NK-92 (cell line): ENCODE results near the gene ZMYM2.

Source experiments
- DNase-seq: peaks from one replicate; lab custom pipeline; 2025; ENCODE audit not compliant: unreplicated experiment; lab: John Stamatoyannopoulos, UW

Gene ZMYM2

DNA sequence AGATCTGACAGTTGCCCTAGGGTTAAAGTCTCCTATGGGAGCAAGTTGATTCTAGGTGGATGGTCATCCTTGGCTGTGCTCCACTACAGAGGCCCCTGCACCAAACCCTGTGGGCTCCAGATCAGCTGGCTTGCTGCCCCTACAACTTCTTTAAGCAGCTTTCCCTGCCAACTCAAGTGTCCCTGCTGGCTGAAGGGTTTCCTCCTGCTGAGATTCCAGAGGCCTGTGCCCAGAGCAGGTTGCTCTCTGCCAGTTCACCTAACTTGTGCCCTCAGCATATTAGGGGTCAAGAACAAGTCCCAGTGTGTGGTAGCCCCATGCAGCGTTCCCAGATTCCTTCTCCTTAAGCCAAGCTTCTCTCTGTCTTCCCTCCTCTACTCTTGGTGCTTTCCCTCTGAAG is 85.6 kb downstream of the ZMYM2 start:
- DNase-seq = no peak

DNA sequence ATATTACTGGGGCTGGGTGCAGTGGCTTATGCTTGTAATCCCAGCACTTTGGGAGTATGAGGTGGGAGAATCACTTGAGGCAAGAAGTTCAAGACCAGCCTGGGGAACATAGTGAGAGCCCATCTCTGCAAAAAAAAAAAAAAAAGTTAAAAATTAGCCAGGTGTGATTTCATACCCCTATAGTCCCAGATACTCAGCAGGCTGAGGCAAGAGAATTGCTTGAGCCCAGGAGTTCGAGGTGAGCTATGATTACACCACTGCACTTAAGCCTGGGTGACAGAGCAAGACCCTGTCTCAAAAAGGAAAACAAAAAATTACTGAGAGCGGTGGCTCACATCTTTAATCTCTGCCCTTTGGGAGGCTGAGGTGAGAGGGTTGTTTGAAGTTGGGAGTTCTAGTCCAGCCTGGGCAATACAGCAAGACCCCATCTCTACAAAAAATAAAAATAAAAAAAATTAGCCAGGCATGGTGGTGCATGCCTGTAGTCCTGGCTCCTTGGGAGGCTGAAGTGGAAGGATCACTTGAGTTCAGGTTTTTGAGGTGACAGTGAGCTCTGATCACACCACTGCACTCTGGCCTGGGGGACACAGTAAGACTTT is 87.5 kb downstream of the ZMYM2 start:
- no peak for DNase-seq

DNA sequence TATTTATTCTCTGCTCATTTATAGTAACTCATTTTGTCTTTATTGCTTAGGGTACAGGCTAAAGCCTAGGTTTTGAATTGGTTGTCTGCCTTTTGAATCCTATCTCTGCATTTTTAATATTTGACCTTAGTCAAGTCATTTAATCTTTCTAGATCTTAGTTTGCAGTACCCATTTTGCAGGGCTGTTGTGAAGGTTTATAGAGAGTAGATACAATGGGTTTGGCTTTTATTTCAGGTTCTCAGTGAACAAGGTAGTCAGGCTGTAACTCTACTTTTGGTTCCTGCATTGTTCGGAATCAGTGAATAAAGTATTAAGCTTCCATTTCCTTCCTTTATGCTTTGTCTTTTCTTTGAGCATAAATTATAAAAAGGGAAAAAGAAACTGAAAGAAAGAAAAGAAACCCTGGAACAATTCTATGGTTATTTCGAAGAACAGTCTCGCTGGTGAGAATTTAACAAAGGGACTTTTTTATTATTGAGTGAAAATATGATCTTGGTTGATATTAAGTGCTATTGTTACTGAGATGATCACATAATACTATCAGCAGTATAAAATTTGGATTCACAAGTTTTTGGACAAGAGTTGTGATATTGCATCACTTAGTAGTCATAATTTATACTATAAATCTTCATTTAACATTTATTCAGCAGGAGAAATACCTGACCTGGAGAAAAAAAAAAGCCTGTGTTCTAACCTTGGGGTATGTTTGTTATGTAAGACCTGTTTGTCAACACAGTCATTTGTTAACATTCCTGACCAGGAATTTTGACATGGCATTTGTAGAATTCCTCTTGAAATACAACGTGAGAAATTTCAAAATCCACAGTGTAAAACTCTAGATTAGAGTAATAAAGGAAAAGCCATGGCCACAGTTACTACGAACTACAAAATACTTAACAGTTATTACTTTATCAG is 91.3 kb downstream of the ZMYM2 start:
- DNase-seq = no peak

DNA sequence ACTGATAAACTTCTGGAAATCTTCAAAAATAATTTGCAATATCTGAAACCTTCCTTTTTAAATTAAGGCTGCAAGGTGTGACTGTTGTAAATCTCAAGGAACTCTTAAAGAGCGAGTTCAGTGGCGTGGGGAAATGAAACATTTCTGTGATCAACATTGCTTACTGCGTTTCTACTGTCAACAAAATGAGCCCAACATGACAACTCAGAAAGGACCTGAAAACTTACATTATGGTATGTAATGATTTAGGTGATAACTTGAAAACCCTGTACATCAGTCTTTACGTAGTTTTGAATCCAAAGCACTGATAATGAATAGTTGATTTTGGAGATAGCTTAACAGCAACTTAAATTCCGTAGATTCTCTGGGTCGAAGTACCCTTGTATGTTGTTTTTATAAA is 92.8 kb downstream of the ZMYM2 start:
- DNase-seq = no peak

GRCh38 chr13:20053016-20053415 is 94.5 kb downstream of the ZMYM2 start:
- DNase-seq = no peak

DNA sequence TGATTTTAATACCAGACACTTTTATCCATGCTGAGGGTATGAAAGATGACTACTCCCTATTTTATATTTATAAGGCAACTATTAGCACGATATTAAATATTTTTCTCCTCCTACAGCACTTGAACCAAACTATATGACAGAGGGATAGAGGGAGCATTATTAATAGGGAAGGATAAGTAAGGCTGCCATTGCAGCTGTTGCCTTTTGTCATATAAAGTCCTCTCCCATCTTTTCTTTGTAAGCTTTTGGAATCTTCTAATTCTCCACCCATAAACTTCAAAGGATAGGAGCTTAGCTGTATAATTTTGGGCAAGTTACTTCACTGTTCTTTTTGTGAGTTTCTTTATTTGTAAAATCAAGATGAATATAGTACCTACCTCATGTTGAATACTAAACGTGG is 95.4 kb downstream of the ZMYM2 start:
- DNase-seq = no peak

DNA sequence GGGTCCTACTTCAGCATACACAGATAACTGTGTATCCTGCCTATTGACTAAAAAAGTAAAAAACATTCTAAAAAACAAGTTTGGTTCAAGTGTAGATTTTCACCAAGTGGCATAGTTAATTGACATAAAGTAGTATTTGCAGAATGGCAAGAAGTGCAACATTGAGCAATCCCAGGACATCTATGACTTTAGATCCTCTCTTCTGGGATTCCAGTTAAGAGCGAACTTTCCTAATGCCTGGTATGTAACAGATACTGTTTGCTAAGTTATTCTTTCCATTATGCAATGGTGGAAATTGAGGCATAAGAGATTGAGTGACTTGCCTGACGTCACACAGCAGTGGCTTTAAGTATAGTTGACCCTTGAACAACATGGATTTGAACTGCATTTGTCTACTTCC is 96.1 kb downstream of the ZMYM2 start:
- DNase-seq = no peak

DNA sequence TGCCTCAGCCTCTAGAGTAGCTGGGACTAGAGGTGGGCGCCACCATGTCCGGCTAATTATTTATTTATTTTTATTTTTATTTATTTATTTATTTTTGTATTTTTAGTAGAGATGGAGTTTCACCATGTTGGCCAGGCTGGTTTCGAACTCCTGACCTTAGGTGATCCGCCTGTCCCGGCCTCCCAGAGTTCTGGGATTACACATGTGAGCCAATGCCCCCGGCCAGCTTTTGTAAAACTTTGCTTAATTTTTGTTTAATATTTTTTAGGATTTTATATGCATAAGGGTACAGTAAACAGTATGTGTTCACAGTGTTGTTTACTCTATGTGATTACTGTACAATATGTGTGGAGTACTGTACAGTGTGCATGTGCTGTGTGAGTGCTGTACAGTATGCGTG is 98.7 kb downstream of the ZMYM2 start:
- no peak for DNase-seq

DNA sequence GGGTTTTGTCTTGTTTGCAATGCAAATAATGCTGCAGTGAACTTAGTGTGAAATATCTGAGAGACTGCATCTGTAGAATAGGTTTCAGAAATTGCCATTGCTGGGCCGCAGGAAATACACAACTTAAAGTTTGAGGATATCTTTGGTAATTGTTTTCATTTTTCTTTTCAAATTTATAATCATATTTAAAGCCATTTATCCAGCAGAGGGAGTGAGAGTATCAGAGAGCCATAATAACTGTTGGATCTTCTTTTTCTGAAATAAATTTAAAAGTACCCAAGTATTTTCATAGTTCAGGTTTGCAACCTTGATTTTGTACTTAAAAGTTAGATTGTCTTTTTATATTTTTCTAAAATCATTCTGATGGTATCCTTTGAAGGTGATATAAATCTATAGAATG is 99.4 kb downstream of the ZMYM2 start:
- DNase-seq = no peak

GRCh38 chr13:20058476-20058875 is 99.9 kb downstream of the ZMYM2 start:
- no peak for DNase-seq

- DNase-seq = no peak
Measured at GRCh38 chr13:20064128-20064527, 105.6 kb downstream of the ZMYM2 start.

DNA sequence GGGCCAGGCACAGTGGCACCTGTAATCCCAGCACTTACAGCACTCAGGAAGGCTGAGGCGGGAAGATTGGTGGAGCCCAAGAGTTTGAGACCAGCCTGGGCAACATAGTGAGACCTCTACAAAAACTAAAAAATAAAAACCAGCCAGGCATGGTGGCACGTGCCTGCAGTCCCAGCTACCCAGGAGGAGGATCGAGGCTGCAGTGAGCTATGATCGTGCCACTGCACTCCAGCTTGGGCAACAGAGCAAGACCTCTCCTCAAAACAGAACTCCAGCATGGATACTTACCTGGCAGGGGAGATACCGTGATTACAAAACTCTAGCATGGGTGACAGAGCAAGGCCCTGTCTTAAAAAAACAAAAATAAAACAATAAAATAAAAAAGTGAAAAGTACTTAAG is 107.0 kb downstream of the ZMYM2 start:
- no peak for DNase-seq

DNA sequence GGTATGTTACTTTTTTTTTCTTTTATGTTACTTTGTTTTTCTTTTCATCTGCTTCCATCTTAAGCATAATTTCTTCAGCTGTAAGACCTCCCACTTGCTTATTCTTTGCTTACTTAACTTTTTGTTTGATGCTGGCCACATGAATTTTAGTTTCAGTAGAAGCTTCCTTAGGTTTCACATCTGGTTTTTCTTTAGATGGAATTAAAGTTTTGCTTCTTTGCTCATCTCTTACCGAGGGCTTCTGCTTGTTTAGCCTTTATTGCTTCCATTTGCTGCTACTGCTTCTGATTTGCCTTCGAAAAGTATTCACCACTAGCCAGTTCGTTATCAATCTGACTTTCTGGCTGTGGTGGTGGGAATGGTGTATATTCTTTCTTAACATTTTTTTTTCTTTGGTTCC is 111.4 kb downstream of the ZMYM2 start:
- no peak for DNase-seq

DNA sequence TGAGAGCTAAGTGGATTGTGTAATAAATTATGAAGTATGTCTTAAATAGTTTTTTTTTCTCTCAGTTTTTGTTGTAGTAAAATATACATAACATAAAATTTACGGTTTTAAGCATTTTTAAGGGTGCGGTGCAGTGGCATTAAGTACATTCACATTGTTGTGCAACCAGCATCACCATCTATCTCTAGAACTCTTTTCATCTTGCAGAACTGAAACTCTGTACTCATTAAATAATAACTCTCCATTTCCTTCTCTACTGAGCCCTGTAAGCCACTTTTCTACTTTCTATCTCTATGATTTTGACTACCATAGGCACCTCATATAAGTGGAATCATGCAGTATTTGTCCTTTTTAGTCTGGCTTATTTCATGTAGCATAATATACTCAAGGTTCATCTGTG is 115.2 kb downstream of the ZMYM2 start:
- no peak for DNase-seq

DNA sequence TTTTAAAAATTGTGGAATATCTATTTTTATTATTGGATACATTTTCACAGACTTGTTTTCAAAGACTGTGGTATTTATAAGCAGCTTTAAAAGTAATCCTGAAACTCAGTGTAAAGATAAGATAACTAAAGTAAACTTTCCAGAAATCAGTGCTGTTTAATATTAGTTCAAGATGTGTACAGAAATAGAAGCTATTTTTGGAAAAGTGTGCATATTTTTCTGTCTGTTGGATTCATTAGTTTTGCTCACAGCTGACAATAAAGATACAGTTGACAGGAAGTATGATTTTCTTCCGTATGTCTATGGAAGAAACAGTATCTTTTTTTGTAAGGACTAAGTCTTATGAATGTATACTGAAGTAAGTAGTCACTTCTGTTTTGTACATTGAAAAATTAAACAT is 116.4 kb downstream of the ZMYM2 start:
- DNase-seq = no peak

DNA sequence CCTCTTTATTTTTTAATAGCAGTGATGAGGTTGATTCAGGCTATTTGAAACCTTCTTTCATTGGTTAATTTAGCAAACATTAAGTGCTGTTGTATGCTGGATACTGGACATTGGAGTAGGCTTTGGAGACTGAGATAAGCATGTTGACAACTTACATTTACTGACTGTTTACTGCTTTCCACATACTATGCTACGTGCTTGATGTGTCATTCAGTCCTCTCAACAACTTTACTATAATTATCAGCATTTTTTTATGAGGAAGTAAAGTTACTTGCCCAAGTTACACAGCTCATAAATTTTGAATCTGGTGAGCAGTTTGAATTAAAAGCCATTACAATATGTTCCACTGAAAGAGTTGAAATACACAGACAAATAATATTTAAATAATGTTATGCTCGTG is 118.6 kb downstream of the ZMYM2 start:
- no peak for DNase-seq

- no peak for DNase-seq
Measured at GRCh38 chr13:20080377-20081164, 122.0 kb downstream of the ZMYM2 start.

DNA sequence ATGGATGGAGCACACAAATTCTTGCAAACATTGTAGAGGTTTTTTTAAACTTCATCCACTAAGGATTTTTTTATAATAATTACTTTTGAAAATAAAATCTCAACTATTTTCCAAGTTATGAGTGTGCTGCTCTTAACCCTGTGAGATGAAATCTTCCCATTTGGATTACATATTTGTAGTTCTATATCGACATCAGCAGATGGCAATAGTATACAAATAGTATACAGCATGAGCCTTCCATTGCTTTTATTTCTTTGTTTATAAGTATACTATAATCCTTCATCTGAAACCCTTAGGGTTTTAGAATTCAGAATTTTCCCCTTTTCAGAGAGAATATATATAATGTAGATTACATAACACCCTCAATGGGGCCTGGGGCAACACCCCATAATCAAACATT is 131.8 kb downstream of the ZMYM2 start:
- DNase-seq = no peak

DNA sequence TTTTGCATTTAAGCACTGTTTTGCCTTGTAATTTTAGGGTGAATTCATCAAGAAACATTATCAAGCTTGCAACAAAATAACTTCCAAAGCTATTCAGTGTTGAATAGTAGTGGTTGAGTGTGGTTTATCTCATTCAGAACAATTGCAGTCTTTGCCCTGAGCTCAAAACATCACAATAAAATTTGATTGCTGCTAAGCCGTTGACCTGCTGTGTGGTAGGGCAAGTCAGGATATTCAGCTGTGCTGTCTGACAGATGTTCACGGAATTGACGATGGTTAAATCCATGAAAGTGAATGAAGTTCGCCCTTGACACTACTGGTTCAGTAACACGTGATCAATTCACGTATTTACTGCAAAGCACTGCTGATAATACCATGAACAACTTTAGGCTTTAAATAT is 135.4 kb downstream of the ZMYM2 start:
- no peak for DNase-seq

DNA sequence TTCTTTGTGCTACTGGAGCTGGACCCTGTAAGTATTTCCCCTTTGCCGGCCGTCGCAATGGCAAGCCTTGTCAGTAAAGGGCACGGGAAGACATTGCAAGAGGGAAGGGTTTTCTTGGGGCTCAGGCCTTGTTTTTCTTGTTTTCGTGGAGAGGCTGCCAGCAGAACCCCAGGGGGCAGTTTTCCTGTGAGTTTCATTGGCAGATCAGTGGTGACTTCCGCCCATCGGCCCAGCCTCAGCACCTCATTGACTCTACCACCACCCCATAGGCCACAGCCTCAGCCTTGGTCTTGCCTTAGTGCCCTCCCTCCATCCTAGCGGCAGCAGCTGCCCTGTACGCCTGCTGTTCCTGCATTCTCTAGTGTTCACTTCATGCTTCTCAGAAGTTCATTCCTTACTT is 140.8 kb downstream of the ZMYM2 start:
- no peak for DNase-seq

DNA sequence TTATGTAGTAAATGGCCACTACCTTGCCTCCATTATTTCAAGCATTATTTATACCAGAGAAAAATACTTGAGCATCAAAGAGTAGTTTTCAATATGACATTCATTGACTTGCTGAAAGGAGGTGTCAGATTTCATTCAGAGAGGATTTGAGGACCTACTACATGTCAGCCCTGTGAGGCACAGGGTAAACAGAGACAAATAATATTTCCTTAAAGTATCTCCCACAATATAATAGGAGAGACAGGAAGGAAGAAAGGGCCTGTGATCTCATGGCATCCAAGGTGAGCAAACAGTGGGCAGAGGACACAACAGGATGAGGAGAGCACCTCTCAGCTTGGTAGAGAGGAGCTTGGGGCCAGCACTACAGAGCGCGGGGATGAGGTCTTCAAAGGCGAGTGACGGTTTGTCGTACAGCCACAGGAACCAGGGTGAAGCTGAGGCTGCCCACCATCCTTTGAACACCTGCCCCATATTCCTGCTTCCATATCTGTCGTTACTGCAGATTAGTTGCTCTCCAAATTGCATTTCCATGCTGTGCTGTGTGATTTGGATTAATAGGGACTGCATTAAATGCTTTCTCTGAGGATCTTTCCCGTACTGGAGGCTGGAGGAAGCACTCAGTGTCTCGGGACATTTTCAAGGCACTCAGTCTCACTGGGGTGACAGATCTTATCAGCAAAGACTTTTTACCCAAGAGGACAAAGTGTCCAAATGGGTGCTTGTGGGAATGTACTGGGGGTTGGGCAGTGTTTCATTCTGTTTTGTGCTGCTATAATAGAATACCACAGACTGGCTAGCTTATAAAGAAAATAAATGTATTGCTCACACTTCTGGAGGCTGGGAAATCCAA is 143.2 kb downstream of the ZMYM2 start:
- DNase-seq = no peak
